Measurements from ENCODE around the gene NPHP4. TPM values are rescaled to one million over a fixed set of nuclear protein-coding genes. Genes with fewer than 3 reads are reported as not detected.

NPHP4 gene
- total RNA-seq, 1 donor from 2014 or later: 3.7 TPM

DNA sequence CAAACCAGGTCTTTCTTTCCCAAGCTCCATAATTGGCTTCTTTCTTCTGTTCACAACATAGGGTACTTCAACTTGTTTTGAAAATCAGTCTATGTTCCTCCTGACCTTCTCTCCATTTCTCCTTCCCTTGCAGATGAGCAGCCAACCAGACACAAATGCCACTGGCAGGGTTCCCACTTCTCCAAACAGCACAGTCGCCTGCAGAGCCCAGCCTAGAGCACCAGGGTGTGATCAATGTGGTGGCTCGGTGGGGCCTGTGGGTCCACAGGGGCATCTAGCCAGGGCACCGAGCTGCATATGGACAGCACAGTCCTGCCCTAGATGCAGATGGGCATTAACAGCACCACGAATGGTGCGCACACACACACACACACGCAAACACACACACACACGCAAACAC, 112.8 kb downstream of the NPHP4 start:
- Histone ChIP-seq H3K27me3 (ENCODE audit: low read depth) (no peaks in the 10 kb centered on the region), H3K36me3 (peaks cover 60% of the 10 kb centered on the region), H3K4me3 (no peak overlapping the region), H3K27ac (replicated peaks) (no peak overlapping the region), H3K4me1 (peaks cover 9% of the 10 kb centered on the region), H3K9me3 (replicated peaks) (peaks cover 13% of the 10 kb centered on the region)
- no peak for DNase-seq
- TF ChIP-seq, protein P1, sequence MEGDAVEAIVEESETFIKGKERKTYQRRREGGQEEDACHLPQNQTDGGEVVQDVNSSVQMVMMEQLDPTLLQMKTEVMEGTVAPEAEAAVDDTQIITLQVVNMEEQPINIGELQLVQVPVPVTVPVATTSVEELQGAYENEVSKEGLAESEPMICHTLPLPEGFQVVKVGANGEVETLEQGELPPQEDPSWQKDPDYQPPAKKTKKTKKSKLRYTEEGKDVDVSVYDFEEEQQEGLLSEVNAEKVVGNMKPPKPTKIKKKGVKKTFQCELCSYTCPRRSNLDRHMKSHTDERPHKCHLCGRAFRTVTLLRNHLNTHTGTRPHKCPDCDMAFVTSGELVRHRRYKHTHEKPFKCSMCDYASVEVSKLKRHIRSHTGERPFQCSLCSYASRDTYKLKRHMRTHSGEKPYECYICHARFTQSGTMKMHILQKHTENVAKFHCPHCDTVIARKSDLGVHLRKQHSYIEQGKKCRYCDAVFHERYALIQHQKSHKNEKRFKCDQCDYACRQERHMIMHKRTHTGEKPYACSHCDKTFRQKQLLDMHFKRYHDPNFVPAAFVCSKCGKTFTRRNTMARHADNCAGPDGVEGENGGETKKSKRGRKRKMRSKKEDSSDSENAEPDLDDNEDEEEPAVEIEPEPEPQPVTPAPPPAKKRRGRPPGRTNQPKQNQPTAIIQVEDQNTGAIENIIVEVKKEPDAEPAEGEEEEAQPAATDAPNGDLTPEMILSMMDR (IDR thresholded peaks at IDR 0.05; ENCODE audit: borderline replicate concordance): no peak
- intact Hi-C loops (cut with micrococcal nuclease): no loop called here

- H3K9me3 ChIP-seq (replicated peaks): peaks cover 13% of the 10 kb centered on the region
- peaks cover 8% of the 10 kb centered on the region for H3K4me1 ChIP-seq
- no peak overlapping the region for H3K4me3 ChIP-seq
- intact Hi-C loops (cut with micrococcal nuclease): no loop called here
- H3K27ac ChIP-seq (replicated peaks): no peak overlapping the region
- TF ChIP-seq, protein P1 (IDR thresholded peaks at IDR 0.05; ENCODE audit: borderline replicate concordance): no peak
- H3K36me3 ChIP-seq: peaks cover 65% of the 10 kb centered on the region
- H3K27me3 ChIP-seq (ENCODE audit: low read depth): no peaks in the 10 kb centered on the region
- no peak for DNase-seq
Measured at GRCh38 chr1:5878971-5879370, 113.3 kb downstream of the NPHP4 start.

- no peak overlapping the region for H3K4me3 ChIP-seq
- DNase-seq: no peak
- TF ChIP-seq, protein P1 (IDR thresholded peaks at IDR 0.05; ENCODE audit: borderline replicate concordance): no peak
Measured at GRCh38 chr1:5877683-5878530, 114.3 kb downstream of the NPHP4 start.

DNA sequence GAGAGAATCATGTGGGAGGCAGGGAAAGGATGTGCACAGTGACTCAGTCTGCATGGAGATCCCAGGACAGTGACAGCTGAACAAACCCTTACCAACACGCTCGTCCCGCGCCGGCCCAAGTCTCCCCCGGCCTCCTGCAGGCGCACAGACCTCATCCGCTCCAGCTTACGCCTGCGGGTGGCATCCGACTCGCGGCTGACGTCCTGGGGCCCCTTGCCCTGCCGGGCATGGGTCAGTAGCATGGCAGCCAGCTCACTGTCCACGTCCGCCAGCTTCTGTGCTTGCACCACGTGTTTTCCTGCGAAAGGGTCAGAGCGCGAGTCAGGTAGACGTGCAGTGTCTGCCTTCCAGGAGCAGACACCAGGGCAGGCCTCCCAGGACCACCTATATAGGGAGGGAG, 115.2 kb downstream of the NPHP4 start:
- intact Hi-C loops (cut with micrococcal nuclease): no loop called here
- Histone ChIP-seq H3K27me3 (ENCODE audit: low read depth) (no peaks in the 10 kb centered on the region), H3K36me3 (peaks cover 82% of the 10 kb centered on the region), H3K4me3 (no peak overlapping the region), H3K9me3 (replicated peaks) (peaks cover 13% of the 10 kb centered on the region), H3K4me1 (no peaks in the 10 kb centered on the region), H3K27ac (replicated peaks) (no peak overlapping the region)
- no peak for DNase-seq
- TF ChIP-seq, protein P1 (IDR thresholded peaks at IDR 0.05; ENCODE audit: borderline replicate concordance): no peak

More at GRCh38 chr1:5877683-5878530, 114.3 kb downstream of the NPHP4 start:
- Histone ChIP-seq H3K27ac (replicated peaks) (no peak overlapping the region), H3K4me1 (no peaks in the 10 kb centered on the region), H3K27me3 (ENCODE audit: low read depth) (no peaks in the 10 kb centered on the region), H3K36me3 (peaks cover 73% of the 10 kb centered on the region), H3K9me3 (replicated peaks) (peaks cover 13% of the 10 kb centered on the region)
- intact Hi-C loops (cut with micrococcal nuclease): no loop called here

DNA sequence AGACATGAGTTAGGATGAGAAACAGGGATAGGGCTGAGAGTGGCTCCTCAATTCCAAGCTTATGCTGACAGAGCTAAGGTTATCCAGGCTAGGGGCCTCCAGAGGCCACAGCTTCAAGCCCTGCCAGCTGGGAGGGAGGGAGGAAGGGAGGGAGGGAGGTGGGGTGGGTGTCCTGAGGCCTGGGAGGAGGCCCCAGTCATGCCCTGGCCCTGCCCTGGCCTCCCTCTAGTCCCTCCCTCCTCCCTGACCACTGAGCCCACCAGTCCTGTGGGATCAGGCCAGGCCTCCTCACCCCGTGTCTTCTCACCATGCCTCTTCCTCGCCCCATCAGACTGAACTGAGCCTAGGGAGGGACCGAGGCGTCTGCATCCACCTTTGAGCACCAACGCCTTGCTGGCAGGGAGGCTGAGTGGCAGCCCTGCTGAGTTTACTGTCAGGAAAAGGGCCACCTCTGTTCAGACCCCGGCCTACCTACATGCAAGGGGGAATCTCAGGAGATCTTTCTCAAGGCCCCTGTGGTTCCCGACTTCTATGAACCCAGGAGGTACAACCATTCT, 116.1 kb downstream of the NPHP4 start:
- TF ChIP-seq, protein P1 (IDR thresholded peaks at IDR 0.05; ENCODE audit: borderline replicate concordance): no peak
- peaks cover 13% of the 10 kb centered on the region for H3K9me3 ChIP-seq (replicated peaks)
- no peaks in the 10 kb centered on the region for H3K4me1 ChIP-seq
- peaks cover 85% of the 10 kb centered on the region for H3K36me3 ChIP-seq
- H3K27me3 ChIP-seq (ENCODE audit: low read depth): no peaks in the 10 kb centered on the region
- no peak for DNase-seq
- no peak overlapping the region for H3K27ac ChIP-seq (replicated peaks)
- H3K4me3 ChIP-seq: no peak overlapping the region
- intact Hi-C loops (cut with micrococcal nuclease): no loop called here

All from left ventricle myocardium inferior (tissue), 1 donor.